ENCODE measurements around the gene LRPAP1.

- TF ChIP-seq POLR2A (IDR thresholded peaks at IDR 0.05; ENCODE audit: low read length) = no peak
- no peak for TF ChIP-seq GATA1 (IDR thresholded peaks at IDR 0.05; ENCODE audit: low read depth, low read length)
Measured at GRCh38 chr4:3475041-3475712, 57.0 kb downstream of the LRPAP1 start.
